ENCODE measurements around the gene SERPINE3. TPM values are rescaled to one million over a fixed set of nuclear protein-coding genes. Genes with fewer than 3 reads are reported as not detected.

SERPINE3 gene
- total and polyA plus RNA-seq, 2 of the 4 experiments (the other 2 are of a cell fraction) = not detected

GRCh38 chr13:51347099-51347498, 7.6 kb downstream of the SERPINE3 start:
- Histone ChIP-seq H2AK9ac (replicated peaks; ENCODE audit: low read depth, low read length, poor library complexity) (no peak overlapping the region), H3K4me1 (ENCODE audit: control insufficient read depth, insufficient read depth, low read length) (peaks cover 4% of the 10 kb centered on the region), H3K9ac (ENCODE audit: low read depth, low read length) (no peak overlapping the region), H3K56ac (ENCODE audit: extremely low read depth, insufficient read depth, low read length) (no peak overlapping the region), H2AFZ (replicated peaks; ENCODE audit: low read length, poor library complexity) (no peak overlapping the region), H4K5ac (ENCODE audit: low read depth, low read length) (no peak overlapping the region), H2BK20ac (ENCODE audit: low read depth, low read length) (no peak overlapping the region), H3K4me3 (ENCODE audit: insufficient read depth, low read depth, low read length) (no peak overlapping the region), H2AK5ac (ENCODE audit: low read depth, low read length) (no peak overlapping the region), H4K20me1 (ENCODE audit: insufficient read depth, low read length) (no peaks in the 10 kb centered on the region), H3K27me3 (ENCODE audit: control insufficient read depth, insufficient read depth, low read length) (no peaks in the 10 kb centered on the region), H3K36me3 (ENCODE audit: control insufficient read depth, insufficient read depth, low read length) (no peaks in the 10 kb centered on the region), H3K9me3 (ENCODE audit: control insufficient read depth, insufficient read depth, low read length) (no peaks in the 10 kb centered on the region), H3K9me1 (ENCODE audit: insufficient read depth, low read length) (no peaks in the 10 kb centered on the region), H3K23ac (ENCODE audit: low read depth, low read length) (no peak overlapping the region), H4K8ac (ENCODE audit: low read depth in 2 of 2, low read length in 2 of 2) (no peak overlapping the region), H2BK5ac (ENCODE audit: low read depth, low read length, poor library complexity, severe bottlenecking) (no peak overlapping the region), H2BK15ac (ENCODE audit: low read depth, low read length) (no peak overlapping the region), H3K18ac (ENCODE audit: low read depth, low read length) (no peak overlapping the region), H3K79me1 (ENCODE audit: low read depth in 1 of 2, low read length in 2 of 2) (no peaks in the 10 kb centered on the region), H2BK120ac (ENCODE audit: low read depth, low read length) (no peak overlapping the region), H4K91ac (ENCODE audit: insufficient read depth, low read depth, low read length) (no peak overlapping the region), H3K14ac (replicated peaks; ENCODE audit: low read depth, low read length) (no peak overlapping the region), H3K4ac (ENCODE audit: low read depth, low read length) (no peak overlapping the region), H3K27ac (ENCODE audit: insufficient read depth, low read length) (no peak overlapping the region), H3K4me2 (ENCODE audit: low read depth, low read length) (no peak overlapping the region)
- WGBS, 2 experiments (ENCODE audit: extremely low coverage in 2 of 2, insufficient read length in 1 of 2) = 100% methylated on average over 1 of the region's 9 CpGs; no CpG with 5 or more reads in 1 of the 2 experiments
- in situ Hi-C loops (cut with MboI; ENCODE audit: low sequenced_read_pairs) (no loop called here), intact Hi-C loops (cut with micrococcal nuclease) (loop anchor here (1.0 kb wide), 1 partner anchor 9 kb away; no protein-coding TSS in a partner anchor), dilution Hi-C loops (cut with HindIII; ENCODE audit: low sequenced_read_pairs, unreplicated experiment) (no loop called here)
- no peak for TF ChIP-seq POLR2A (IDR thresholded peaks at IDR 0.05; ENCODE audit: low read depth, low read length)
- TF ChIP-seq MXI1 (IDR thresholded peaks at IDR 0.05; ENCODE audit: borderline replicate concordance, low read depth, low read length) = no peak
- TF ChIP-seq USF2 (IDR thresholded peaks at IDR 0.05; ENCODE audit: low read depth, low read length) = no peak
- TF ChIP-seq MAFK (IDR thresholded peaks at IDR 0.05; ENCODE audit: low read depth, low read length) = no peak
- DNase-seq (no peak), ATAC-seq (ENCODE audit: low read depth) (no peak)
- BruUV-seq (replicated peaks) = no TSS peak
- ChIA-PET CTCF (no interaction called here), POLR2A (ENCODE audit: unreplicated experiment) (no interaction called here)
